ENCODE results near the gene KCTD10. TPM values are rescaled to one million over a fixed set of nuclear protein-coding genes. Genes with fewer than 3 reads are reported as not detected.

The KCTD10 gene
- total RNA-seq, 2 donors from 2014 or later, result 136 to 138 TPM

- no peak for DNase-seq (ENCODE audit: low spot score)
- intact Hi-C loops (cut with DNase I), result no loop called here
Measured at GRCh38 chr12:109459247-109459646, 17.9 kb downstream of the KCTD10 start.

GRCh38 chr12:109458771-109459208, 18.3 kb downstream of the KCTD10 start:
- intact Hi-C loops (cut with DNase I), result no loop called here
- DNase-seq (ENCODE audit: low spot score), result no peak

DNA sequence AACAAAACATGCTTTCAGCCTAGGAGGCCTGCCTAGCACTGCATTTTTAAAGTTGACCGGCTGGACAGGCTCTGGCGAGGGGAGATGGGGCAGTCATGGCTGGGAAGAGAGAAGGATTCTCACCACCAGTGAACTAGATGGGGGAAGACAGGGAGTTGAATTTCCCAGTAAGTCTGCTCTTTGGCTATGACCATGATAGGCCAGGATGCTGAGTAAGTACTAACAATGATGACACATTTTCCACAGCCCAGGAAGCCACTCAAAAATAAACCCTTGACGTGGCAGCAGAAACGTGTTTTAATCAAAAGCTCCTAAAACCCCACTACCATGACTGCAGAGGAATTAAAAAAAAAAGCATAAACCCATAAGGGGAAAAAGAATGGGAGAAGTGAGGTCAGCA, 19.0 kb downstream of the KCTD10 start:
- intact Hi-C loops (cut with DNase I), result no loop called here
- no peak for DNase-seq (ENCODE audit: low spot score)

- peak; percentile 29 for DNase-seq (ENCODE audit: low spot score)
- intact Hi-C loops (cut with DNase I), result no loop called here
Measured at GRCh38 chr12:109455706-109456105, 21.4 kb downstream of the KCTD10 start.

DNA sequence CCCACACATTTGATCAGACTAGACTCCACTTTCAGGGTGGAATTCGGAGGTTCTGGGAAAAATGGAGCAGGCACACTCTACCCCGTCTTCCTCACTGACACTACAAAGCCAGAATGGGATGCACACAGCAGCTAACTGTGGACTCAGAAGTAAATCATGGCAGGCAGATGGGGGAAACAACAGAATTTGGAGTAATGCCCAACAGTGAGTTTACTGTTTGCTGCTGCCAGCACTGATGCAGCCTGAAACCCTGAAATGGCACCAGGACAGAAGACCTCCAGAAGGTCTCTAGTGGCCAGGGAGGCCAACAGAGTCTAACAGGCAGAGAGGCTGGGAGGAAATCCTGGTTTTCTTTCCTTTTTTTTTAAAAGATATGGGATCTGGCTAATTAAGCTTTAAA, 24.6 kb downstream of the KCTD10 start:
- intact Hi-C loops (cut with DNase I), result no loop called here
- peak; percentile 28 for DNase-seq (ENCODE audit: low spot score)

- DNase-seq (ENCODE audit: low spot score), result peak; percentile 69
Measured at GRCh38 chr12:109451400-109451799, 25.7 kb downstream of the KCTD10 start.

DNA sequence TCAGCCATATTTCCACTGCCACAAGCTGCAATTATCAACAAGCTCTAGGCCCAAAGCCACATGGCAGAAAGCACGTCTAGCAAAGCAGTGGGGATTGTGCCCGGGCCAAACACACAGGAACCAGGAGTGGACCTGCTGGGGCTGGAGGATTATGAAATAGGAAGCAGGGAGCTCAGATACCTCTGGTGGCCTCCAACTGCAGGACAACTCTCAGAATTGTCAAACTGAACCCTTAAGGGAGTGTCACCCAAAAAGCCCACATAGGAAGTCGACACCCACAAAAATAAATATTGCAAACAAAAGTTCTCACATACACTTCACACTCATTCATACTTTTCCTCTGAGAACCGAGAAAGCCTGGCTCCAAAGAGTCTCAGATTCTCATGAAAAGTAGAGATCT, 26.1 kb downstream of the KCTD10 start:
- DNase-seq (ENCODE audit: low spot score), result peak; percentile 26
- intact Hi-C loops (cut with DNase I), result no loop called here

More at GRCh38 chr12:109451400-109451799, 25.7 kb downstream of the KCTD10 start:
- intact Hi-C loops (cut with DNase I), result no loop called here

DNA sequence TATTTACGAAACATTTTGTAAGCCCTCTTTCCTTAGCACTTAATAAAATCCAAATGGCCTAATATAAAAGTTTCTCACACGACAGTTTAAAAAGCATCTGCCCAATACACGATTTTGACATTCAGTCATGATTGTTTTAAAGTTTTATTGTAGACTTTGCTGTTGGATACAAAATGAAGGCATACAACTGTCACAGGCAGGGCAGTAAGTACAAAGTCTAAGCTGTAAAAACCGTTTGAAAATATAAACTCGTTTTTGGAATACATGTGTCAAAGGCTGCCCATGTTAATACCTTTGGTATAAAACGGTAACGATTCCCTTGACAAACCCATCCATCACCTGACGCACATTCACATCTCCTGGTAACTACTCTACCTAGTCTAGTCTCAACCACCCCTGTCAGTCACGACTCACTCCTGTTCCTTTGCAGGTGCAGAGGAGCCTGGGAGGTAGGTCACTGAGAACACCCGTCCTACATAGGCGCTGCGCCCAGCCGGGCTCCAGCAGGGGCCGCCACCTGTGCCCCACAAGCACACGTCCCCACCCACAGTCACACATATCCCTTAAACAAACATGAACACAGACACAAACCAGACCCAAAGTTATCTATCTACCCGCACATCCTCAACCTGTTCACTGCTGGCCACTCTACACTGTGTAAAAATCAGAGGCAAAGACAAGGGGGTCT, 27.1 kb downstream of the KCTD10 start:
- DNase-seq (ENCODE audit: low spot score), result peak; percentile 31
- intact Hi-C loops (cut with DNase I), result no loop called here

- peak; percentile 50 for DNase-seq (ENCODE audit: low spot score)
- intact Hi-C loops (cut with DNase I), result no loop called here
Measured at GRCh38 chr12:109448707-109449390, 28.3 kb downstream of the KCTD10 start.

- intact Hi-C loops (cut with DNase I), result no loop called here
- DNase-seq (ENCODE audit: low spot score), result peak; percentile 8
Measured at GRCh38 chr12:109448272-109448671, 28.8 kb downstream of the KCTD10 start.

GRCh38 chr12:109447482-109447881, 29.6 kb downstream of the KCTD10 start:
- DNase-seq (ENCODE audit: low spot score), result peak; percentile 49
- intact Hi-C loops (cut with DNase I), result no loop called here

DNA sequence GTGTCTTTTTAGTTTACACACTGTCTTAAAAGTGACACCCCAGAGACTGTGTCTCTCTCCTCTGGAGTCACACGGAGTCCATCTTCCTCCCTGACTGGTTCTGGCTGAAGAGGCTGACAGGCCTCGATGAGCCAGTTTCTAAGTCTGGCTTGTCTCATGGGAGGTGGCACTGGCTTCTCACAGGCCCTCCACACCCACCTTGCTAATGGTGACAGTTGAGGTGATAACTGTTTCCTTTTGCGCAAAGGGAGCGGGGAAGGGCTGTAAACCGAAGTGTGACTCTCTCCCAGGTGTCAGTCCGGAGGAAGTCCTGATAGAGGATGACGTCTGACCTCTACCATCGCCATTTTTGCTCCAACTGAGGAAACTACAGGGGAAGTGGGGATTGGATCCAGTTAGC, 30.2 kb downstream of the KCTD10 start:
- intact Hi-C loops (cut with DNase I), result no loop called here
- no peak for DNase-seq (ENCODE audit: low spot score)

DNA sequence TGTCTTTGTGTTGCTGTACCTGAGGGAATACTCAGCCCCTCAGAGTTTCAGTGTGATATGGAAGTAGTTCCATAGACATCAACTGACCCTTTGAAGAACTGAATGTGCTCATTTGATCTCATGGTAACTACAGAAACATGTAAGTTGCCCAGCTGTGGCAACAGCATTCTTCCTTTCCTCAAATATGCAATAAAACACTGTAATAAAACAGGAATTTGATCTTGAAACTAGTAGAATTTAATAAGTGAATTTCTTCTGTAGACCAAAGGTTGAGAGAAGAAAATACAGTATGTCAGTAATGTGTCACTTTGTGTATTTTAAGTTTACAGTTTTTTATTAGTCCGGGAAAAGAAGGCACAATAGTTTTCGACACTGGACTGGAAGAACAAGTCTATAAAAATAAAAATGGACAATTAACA, 31.9 kb downstream of the KCTD10 start:
- intact Hi-C loops (cut with DNase I), result no loop called here
- no peak for DNase-seq (ENCODE audit: low spot score)

- DNase-seq (ENCODE audit: low spot score), result no peak
- intact Hi-C loops (cut with DNase I), result no loop called here
Measured at GRCh38 chr12:109444259-109444658, 32.8 kb downstream of the KCTD10 start.

- intact Hi-C loops (cut with DNase I), result no loop called here
- no peak for DNase-seq (ENCODE audit: low spot score)
Measured at GRCh38 chr12:109443794-109444193, 33.3 kb downstream of the KCTD10 start.

- intact Hi-C loops (cut with DNase I), result no loop called here
- peak; percentile 16 for DNase-seq (ENCODE audit: low spot score)
Measured at GRCh38 chr12:109440851-109441490, 36.1 kb downstream of the KCTD10 start.

- DNase-seq (ENCODE audit: low spot score), result peak; percentile 41
- intact Hi-C loops (cut with DNase I), result loop anchor here in 1 of 2 donors (10.0 kb wide), 1 partner anchor 335 kb away; no protein-coding TSS in a partner anchor
Measured at GRCh38 chr12:109439951-109440350, 37.1 kb downstream of the KCTD10 start.

- intact Hi-C loops (cut with DNase I), result loop anchor here in 1 of 2 donors (10.0 kb wide), 1 partner anchor 336 kb away; no protein-coding TSS in a partner anchor
- peak; percentile 17 for DNase-seq (ENCODE audit: low spot score)
Measured at GRCh38 chr12:109439181-109439580, 37.9 kb downstream of the KCTD10 start.

DNA sequence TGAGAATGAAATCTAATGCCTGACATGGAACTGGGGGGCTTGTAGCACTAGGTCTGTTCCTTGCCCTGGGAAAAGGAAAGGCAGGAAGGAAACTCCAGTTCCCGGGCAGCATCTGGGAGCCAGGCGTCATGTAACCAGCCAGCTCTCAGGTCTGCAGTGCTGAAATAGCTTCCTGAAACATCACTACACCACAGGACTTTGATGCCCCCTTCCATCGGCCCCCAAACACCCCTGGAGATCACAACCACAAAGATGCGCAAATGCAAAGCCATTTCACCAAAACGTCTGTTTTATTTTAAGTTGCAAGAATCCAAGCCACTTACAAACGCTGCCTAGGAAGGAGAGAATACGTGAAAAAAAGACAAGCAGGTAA, 40.9 kb downstream of the KCTD10 start:
- intact Hi-C loops (cut with DNase I), result loop anchor here in 1 of 2 donors (10.0 kb wide), 1 partner anchor 339 kb away; no protein-coding TSS in a partner anchor
- DNase-seq (ENCODE audit: low spot score), result peak; percentile 23
